MM.1S (cell line): ENCODE data around the gene DCAF16.

Experiments
- DNase-seq: peaks from one replicate; pipeline ENCODE4 v3.0.0-alpha.2; 2015
- H2AFZ ChIP-seq: fragments of 300-600 bp; sonication (generic); 2 replicates; pipeline ENCODE4 v1.6.0; 2016; ENCODE audit warnings: antibody characterized with exemption, low read length
- H3F3A ChIP-seq: fragments of 300-600 bp; sonication (generic); 2 replicates; pipeline ENCODE4 v1.6.1; 2016; ENCODE audit warnings: mild to moderate bottlenecking, antibody characterized with exemption, low read length, moderate library complexity, mixed read lengths; ENCODE audit not compliant: insufficient read depth
- H3K27ac ChIP-seq: fragments of 300-600 bp; sonication (generic); 2 replicates; pipeline ENCODE4 v1.5.1; 2016; ENCODE audit warnings: mild to moderate bottlenecking, low read length
- H3K27me3 ChIP-seq: fragments of 300-600 bp; sonication (generic); replicated peaks from 2 replicates; pipeline ENCODE4 v1.6.0; 2016; ENCODE audit warnings: low read length; ENCODE audit not compliant: insufficient read depth
- H3K36me3 ChIP-seq: fragments of 300-600 bp; sonication (generic); replicated peaks from 2 replicates; pipeline ENCODE4 v1.6.1; 2016; ENCODE audit warnings: mild to moderate bottlenecking, low read length, mixed read lengths; ENCODE audit not compliant: insufficient read depth
- H3K4me1 ChIP-seq: fragments of 300-600 bp; sonication (generic); 2 replicates; pipeline ENCODE4 v1.6.1; 2016; ENCODE audit warnings: low read length, mixed read lengths
- H3K4me2 ChIP-seq: fragments of 300-600 bp; sonication (generic); 2 replicates; pipeline ENCODE4 v1.6.0; 2016; ENCODE audit warnings: low read depth, low read length
- H3K4me3 ChIP-seq: fragments of 300-600 bp; sonication (generic); 2 replicates; pipeline ENCODE4 v1.5.1; 2016; ENCODE audit warnings: low read length, mixed read lengths
- H3K79me2 ChIP-seq: fragments of 300-600 bp; sonication (generic); 2 replicates; pipeline ENCODE4 v1.6.1; 2016; ENCODE audit warnings: mixed run types, low read length, mixed read lengths
- H3K9ac ChIP-seq: fragments of 300-600 bp; sonication (generic); 2 replicates; pipeline ENCODE4 v1.6.1; 2016; ENCODE audit warnings: low read length, mixed read lengths
- H3K9me2 ChIP-seq: fragments of 300-600 bp; sonication (generic); replicated peaks from 2 replicates; pipeline ENCODE4 v1.6.1; 2016; ENCODE audit warnings: mild to moderate bottlenecking, low read length, mixed read lengths; ENCODE audit not compliant: insufficient read depth
- H3K9me3 ChIP-seq: fragments of 300-600 bp; sonication (generic); replicated peaks from 2 replicates; pipeline ENCODE4 v1.6.1; 2016; ENCODE audit warnings: mild to moderate bottlenecking, low read length, mixed read lengths; ENCODE audit not compliant: insufficient read depth
- H4K20me1 ChIP-seq: fragments of 300-600 bp; sonication (generic); 2 replicates; pipeline ENCODE4 v1.6.1; 2016; ENCODE audit warnings: mild to moderate bottlenecking, low read length, moderate library complexity, mixed read lengths; ENCODE audit not compliant: insufficient read depth
- EZH2 ChIP-seq: fragments of 300-600 bp; sonication (generic); optimal IDR thresholded peaks from 2 replicates; pipeline ENCODE3; 2017; ENCODE audit warnings: low read depth, mild to moderate bottlenecking, antibody characterized with exemption, low read length, mixed read lengths
- EZH2phosphoT487 ChIP-seq: fragments of 300-600 bp; sonication (generic); IDR thresholded peaks from 2 replicates; pipeline ENCODE4 v1.6.1; 2018; ENCODE audit warnings: antibody characterized with exemption, low read length
- TF ChIP-seq, protein P1 (sequence below): fragments of 300-600 bp; sonication (generic); IDR thresholded peaks from 2 replicates; pipeline ENCODE4 v1.5.1; 2016; ENCODE audit warnings: antibody characterized with exemption, low read length, mixed read lengths

DCAF16 gene

DNA sequence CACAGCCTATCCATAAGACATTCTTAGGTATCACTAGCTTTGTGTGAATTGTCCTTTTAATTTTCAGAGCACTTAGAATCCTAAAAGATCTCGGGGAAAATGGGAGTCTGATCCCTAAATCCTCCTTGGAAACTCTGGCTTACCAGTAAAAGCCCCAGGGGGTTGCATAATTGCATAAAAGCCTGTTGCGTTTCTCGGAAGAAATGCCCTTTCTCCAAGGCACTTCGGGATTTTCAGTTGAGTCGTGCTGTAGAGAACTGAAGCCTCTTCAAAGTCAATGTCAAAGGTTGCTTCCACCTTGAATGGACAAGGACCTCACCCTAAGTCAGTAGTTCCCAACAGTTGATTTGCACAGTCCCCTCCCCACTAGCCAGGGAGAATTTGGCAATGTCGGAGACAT is 49.9 kb downstream of the DCAF16 start:
- no peak overlapping the region for H2AFZ ChIP-seq
- TF ChIP-seq EZH2 (no peak), EZH2phosphoT487 (no peak)
- TF ChIP-seq, protein P1, sequence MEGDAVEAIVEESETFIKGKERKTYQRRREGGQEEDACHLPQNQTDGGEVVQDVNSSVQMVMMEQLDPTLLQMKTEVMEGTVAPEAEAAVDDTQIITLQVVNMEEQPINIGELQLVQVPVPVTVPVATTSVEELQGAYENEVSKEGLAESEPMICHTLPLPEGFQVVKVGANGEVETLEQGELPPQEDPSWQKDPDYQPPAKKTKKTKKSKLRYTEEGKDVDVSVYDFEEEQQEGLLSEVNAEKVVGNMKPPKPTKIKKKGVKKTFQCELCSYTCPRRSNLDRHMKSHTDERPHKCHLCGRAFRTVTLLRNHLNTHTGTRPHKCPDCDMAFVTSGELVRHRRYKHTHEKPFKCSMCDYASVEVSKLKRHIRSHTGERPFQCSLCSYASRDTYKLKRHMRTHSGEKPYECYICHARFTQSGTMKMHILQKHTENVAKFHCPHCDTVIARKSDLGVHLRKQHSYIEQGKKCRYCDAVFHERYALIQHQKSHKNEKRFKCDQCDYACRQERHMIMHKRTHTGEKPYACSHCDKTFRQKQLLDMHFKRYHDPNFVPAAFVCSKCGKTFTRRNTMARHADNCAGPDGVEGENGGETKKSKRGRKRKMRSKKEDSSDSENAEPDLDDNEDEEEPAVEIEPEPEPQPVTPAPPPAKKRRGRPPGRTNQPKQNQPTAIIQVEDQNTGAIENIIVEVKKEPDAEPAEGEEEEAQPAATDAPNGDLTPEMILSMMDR: no peak
- no peaks in the 10 kb centered on the region for H3K9me3 ChIP-seq
- H3K36me3 ChIP-seq: no peaks in the 10 kb centered on the region
- no peaks in the 10 kb centered on the region for H3K27me3 ChIP-seq
- H3K27ac ChIP-seq: no peak overlapping the region
- no peak overlapping the region for H3K9ac ChIP-seq
- H3K4me2 ChIP-seq: no peak overlapping the region
- no peaks in the 10 kb centered on the region for H3K79me2 ChIP-seq
- H4K20me1 ChIP-seq: no peaks in the 10 kb centered on the region
- no peak for DNase-seq
- no peaks in the 10 kb centered on the region for H3K9me2 ChIP-seq
- H3K4me1 ChIP-seq: no peaks in the 10 kb centered on the region
- H3F3A ChIP-seq: no peaks in the 10 kb centered on the region
- H3K4me3 ChIP-seq: no peak overlapping the region

DNA sequence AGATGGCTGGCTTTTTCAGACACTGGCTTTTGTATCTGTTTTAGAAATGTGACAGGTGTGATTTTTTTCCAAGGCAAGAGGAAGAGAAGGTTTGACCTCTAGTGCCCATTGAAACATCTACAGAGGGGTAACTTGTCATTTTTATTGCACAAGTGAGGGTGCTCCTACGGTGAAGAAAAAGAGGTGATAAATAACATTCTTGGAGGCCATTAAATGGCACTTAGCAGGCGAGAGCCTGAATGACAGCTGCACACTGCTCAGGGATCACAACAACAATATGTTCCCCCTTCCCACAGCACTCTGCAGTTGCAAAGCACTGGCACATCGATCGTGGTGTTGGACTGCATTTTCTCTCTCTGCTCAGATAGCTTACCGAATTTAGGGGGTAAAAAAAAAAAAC is 52.1 kb downstream of the DCAF16 start:
- H3K27me3 ChIP-seq: no peaks in the 10 kb centered on the region
- H3F3A ChIP-seq: no peaks in the 10 kb centered on the region
- no peaks in the 10 kb centered on the region for H3K36me3 ChIP-seq
- H3K9me2 ChIP-seq: no peaks in the 10 kb centered on the region
- H3K9me3 ChIP-seq: no peaks in the 10 kb centered on the region
- no peak overlapping the region for H3K4me2 ChIP-seq
- no peak for TF ChIP-seq EZH2
- TF ChIP-seq, protein P1: no peak
- no peak for TF ChIP-seq EZH2phosphoT487
- H3K79me2 ChIP-seq: no peaks in the 10 kb centered on the region
- DNase-seq: no peak
- no peak overlapping the region for H3K4me3 ChIP-seq
- H3K27ac ChIP-seq: no peak overlapping the region
- H3K4me1 ChIP-seq: no peaks in the 10 kb centered on the region
- no peak overlapping the region for H2AFZ ChIP-seq
- no peak overlapping the region for H3K9ac ChIP-seq
- no peaks in the 10 kb centered on the region for H4K20me1 ChIP-seq

DNA sequence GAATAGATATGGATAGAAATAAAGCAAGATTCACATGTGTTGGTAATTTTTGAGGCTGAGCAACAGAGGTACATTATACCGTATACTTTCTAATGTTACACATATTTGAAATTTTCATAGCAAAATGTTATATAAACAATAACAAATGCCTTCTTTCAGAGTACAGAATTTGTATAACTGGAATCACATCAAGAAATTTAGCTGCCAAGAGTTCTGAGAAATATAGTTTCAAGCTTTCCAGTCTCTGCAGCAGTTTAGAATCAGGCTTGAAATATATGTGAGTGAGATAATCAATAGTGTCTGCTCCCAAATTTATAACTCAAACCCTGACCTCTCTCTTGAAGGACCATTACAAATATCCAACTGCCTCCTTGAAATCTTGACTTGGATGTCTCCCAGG is 52.9 kb downstream of the DCAF16 start:
- H3K4me3 ChIP-seq: no peak overlapping the region
- no peak for TF ChIP-seq EZH2phosphoT487
- no peak for TF ChIP-seq EZH2

DNA sequence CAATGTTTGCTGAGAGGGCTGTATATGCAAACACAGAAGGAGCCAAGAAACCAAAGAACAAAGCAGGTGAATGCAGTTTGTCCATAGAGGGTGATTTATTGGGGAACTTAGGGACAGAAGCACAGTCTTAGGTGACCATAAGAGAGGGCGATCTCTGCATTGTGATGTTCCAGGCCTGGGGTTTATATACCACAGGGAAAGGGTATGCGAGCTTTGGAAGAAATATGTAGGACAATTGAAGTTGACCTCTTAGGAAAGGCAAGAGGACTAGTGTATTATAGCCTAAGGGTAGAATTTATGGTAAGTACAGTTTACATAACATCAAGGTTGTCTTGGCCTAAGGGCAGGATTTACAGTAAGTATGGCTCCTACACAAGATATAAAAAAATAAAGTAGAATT is 56.9 kb downstream of the DCAF16 start:
- Histone ChIP-seq H3K9me3 (no peaks in the 10 kb centered on the region), H2AFZ (no peak overlapping the region), H3K4me3 (no peak overlapping the region), H3K4me1 (no peaks in the 10 kb centered on the region), H3K9ac (no peak overlapping the region), H3K36me3 (no peaks in the 10 kb centered on the region), H3K27ac (no peak overlapping the region), H3F3A (no peaks in the 10 kb centered on the region), H3K27me3 (no peaks in the 10 kb centered on the region), H4K20me1 (no peaks in the 10 kb centered on the region), H3K4me2 (no peak overlapping the region), H3K79me2 (no peaks in the 10 kb centered on the region), H3K9me2 (no peaks in the 10 kb centered on the region)
- TF ChIP-seq EZH2phosphoT487: no peak
- TF ChIP-seq, protein P1: no peak
- TF ChIP-seq EZH2: no peak
- DNase-seq: no peak

More for the DNA sequence above, 52.9 kb downstream of the DCAF16 start:
- Histone ChIP-seq H3K27me3 (no peaks in the 10 kb centered on the region), H3K9ac (no peak overlapping the region), H2AFZ (no peak overlapping the region), H4K20me1 (no peaks in the 10 kb centered on the region), H3K9me2 (no peaks in the 10 kb centered on the region), H3K4me1 (no peaks in the 10 kb centered on the region), H3K79me2 (no peaks in the 10 kb centered on the region), H3K9me3 (no peaks in the 10 kb centered on the region), H3F3A (no peaks in the 10 kb centered on the region), H3K27ac (no peak overlapping the region), H3K36me3 (no peaks in the 10 kb centered on the region), H3K4me2 (no peak overlapping the region)
- DNase-seq: no peak
